Natural killer cell (primary cell): Measurements from ENCODE around the gene OXNAD1. TPM values are rescaled to one million over a fixed set of nuclear protein-coding genes. Genes with fewer than 3 reads are reported as not detected.

Experiments
- ATAC-seq, 3 donors: fragments of 150-1000 bp in 2 of 3; fragments of 200-7000 bp in 1 of 3; cut with Tn5 transposase; 1 replicate in 1 of 3; 2 replicates in 2 of 3; pipeline ENCODE4 v1.10.0; 2021; ENCODE audit warnings: mild to moderate bottlenecking in 2 of 3, moderate library complexity in 2 of 3
- DNase-seq, 2 donors: peaks; one replicate each; pipeline versions ENCODE4 v3.0.0 to v3.0.0-alpha.2; 2013 to 2021; ENCODE audit warnings: mixed read lengths in 1 of 2
- H3K27ac ChIP-seq: one replicate; pipeline ENCODE4 v1.5.1; 2013; ENCODE audit warnings: mild to moderate bottlenecking, low read length
- H3K27me3 ChIP-seq: one replicate; pipeline ENCODE4 v1.6.1; 2013; ENCODE audit warnings: low read length; ENCODE audit not compliant: control insufficient read depth, insufficient read depth
- H3K36me3 ChIP-seq: one replicate; pipeline ENCODE4 v1.6.1; 2013; ENCODE audit warnings: low read length; ENCODE audit not compliant: control insufficient read depth, insufficient read depth
- H3K4me1 ChIP-seq: one replicate; pipeline ENCODE4 v1.6.1; 2013; ENCODE audit warnings: low read length; ENCODE audit not compliant: control insufficient read depth, insufficient read depth
- H3K4me3 ChIP-seq: one replicate; pipeline ENCODE4 v1.5.1; 2013; ENCODE audit warnings: low read length
- H3K9me3 ChIP-seq: one replicate; pipeline ENCODE4 v1.6.1; 2013; ENCODE audit warnings: low read length; ENCODE audit not compliant: control insufficient read depth, insufficient read depth
- H3K27ac Mint-ChIP-seq, 2 donors: one replicate each; pipeline ENCODE4 v1.8.0; 2022; ENCODE audit warnings: mild to moderate bottlenecking in 2 of 2, mixed read lengths in 2 of 2, moderate library complexity in 1 of 2
- H3K27me3 Mint-ChIP-seq, 2 donors: one replicate each; pipeline ENCODE4 v1.8.0; 2022; ENCODE audit warnings: low read depth in 2 of 2, mixed read lengths in 2 of 2
- H3K36me3 Mint-ChIP-seq: one replicate; pipeline ENCODE4 v1.8.0; 2022; ENCODE audit warnings: mixed read lengths
- H3K4me1 Mint-ChIP-seq, 2 donors: one replicate each; pipeline ENCODE4 v1.8.0; 2022; ENCODE audit warnings: mixed read lengths in 2 of 2
- H3K4me3 Mint-ChIP-seq: one replicate; pipeline ENCODE4 v1.8.0; 2022; ENCODE audit warnings: mild to moderate bottlenecking, moderate library complexity, mixed read lengths
- H3K9me3 Mint-ChIP-seq, 2 donors: one replicate each; pipeline ENCODE4 v1.8.0; 2022; ENCODE audit warnings: mixed read lengths in 2 of 2
- CTCF ChIP-seq: fragments of 200-600 bp; IDR thresholded peaks from one replicate; pipeline ENCODE4 v1.8.0; 2022; ENCODE audit warnings: antibody characterized with exemption
- WGBS: methylation state at CpG from one replicate; pipeline ENCODE4 v1.1.7; 2013; ENCODE audit warnings: missing lambda C conversion rate; ENCODE audit not compliant: insufficient coverage; 5-methylcytosine and 5-hydroxymethylcytosine counted together
- intact Hi-C: fragments of 100-400 bp; cut with micrococcal nuclease; formaldehyde crosslinking; loops from one replicate; pipeline ENCODE4 v1.14.2; 2022
- total RNA-seq, 4 donors: library from RNA; stranded (reverse); fragments of 120-200 nt in 1 of 4; gene quantifications; one replicate each; pipeline versions ENCODE4 v1.2.3 to v1.2.4, GENCODE V29; 2013 to 2022

Gene OXNAD1
- total RNA-seq, 3 donors from 2014 or later (not counting 1 experiment from before 2014, with no cell fraction given), result 16.7 to 26.1 (median 22.3) TPM

DNA sequence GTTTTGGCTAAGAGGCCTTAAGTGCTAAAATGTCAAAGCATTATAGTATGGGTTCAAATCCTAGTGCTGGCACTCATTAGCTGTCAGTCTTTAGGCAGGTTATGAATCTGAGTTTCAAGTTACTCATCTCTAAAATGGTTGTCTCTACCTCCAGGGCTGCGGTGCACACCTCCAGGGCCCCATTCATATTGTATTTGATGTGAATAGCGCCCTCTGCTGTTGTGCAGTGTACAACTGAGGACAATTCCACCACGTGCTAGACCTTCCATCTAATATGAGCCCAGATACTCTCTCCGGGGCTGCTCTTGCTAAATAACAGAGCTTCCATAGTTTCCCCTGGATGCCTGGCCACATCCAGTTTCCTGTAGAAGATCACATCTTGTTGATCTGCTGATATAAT lies 54.3 kb downstream of the OXNAD1 start:
- peak; percentile 71 to 81 (median 74) for ATAC-seq
- intact Hi-C loops, result loop anchor here (1.0 to 2.0 kb wide), 2 partner anchors 29 to 51 kb away; no protein-coding TSS in a partner anchor

DNA sequence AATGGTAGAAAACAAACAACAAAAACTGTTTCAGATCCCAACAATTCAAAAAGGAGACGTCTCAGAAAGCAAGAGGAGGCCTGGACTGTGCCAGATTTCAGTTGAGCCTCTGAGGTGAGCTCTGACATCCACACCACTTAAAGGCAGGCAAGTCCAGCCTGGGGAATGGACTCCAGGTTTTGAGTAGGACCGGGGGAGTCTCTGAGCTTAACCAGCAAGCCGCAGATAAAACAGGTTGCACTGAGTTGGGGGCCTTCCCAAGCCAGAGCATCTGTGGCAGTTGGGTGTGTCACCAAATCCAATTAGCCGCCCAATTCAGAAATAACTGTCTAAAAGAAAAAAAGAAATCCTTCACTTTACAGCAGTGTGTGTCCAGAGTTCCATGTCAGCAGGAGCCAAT lies 54.7 kb downstream of the OXNAD1 start:
- no peaks in the 10 kb centered on the region for H3K27me3 Mint-ChIP-seq
- H3K4me3 Mint-ChIP-seq, result no peak overlapping the region
- TF ChIP-seq CTCF, result no peak
- intact Hi-C loops, result loop anchor here (1.0 to 2.0 kb wide), 2 partner anchors 29 to 51 kb away; no protein-coding TSS in a partner anchor
- no peaks in the 10 kb centered on the region for H3K9me3 ChIP-seq
- WGBS, result 97% methylated on average over 4 of the region's 4 CpGs
- H3K4me1 ChIP-seq, result peaks cover 42% of the 10 kb centered on the region
- ATAC-seq (no peak), DNase-seq (no peak)
- H3K27ac Mint-ChIP-seq, result peak overlapping the region; percentile 64 to 76
- H3K36me3 ChIP-seq, result peaks cover 76% of the 10 kb centered on the region
- H3K27ac ChIP-seq, result no peak overlapping the region
- peaks cover 19% of the 10 kb centered on the region for H3K36me3 Mint-ChIP-seq
- H3K4me1 Mint-ChIP-seq, result peaks cover 45 to 47% of the 10 kb centered on the region in 2 donors
- H3K4me3 ChIP-seq, result no peak overlapping the region
- H3K27me3 ChIP-seq, result no peaks in the 10 kb centered on the region
- H3K9me3 Mint-ChIP-seq, result no peaks in the 10 kb centered on the region

More for the DNA sequence above, 54.3 kb downstream of the OXNAD1 start:
- 66% methylated on average over 4 of the region's 4 CpGs for WGBS
- Histone ChIP-seq H3K27ac (no peak overlapping the region), H3K4me1 (peaks cover 46% of the 10 kb centered on the region), H3K4me3 (no peak overlapping the region), H3K9me3 (no peaks in the 10 kb centered on the region), H3K36me3 (peaks cover 76% of the 10 kb centered on the region), H3K27me3 (no peaks in the 10 kb centered on the region)
- H3K27ac Mint-ChIP-seq, result peak overlapping the region; percentile 64 to 76
- peaks cover 19% of the 10 kb centered on the region for H3K36me3 Mint-ChIP-seq
- no peaks in the 10 kb centered on the region for H3K9me3 Mint-ChIP-seq
- no peak overlapping the region for H3K4me3 Mint-ChIP-seq
- peaks cover 45 to 47% of the 10 kb centered on the region in 2 donors for H3K4me1 Mint-ChIP-seq
- H3K27me3 Mint-ChIP-seq, result no peaks in the 10 kb centered on the region
- TF ChIP-seq CTCF, result peak; percentile 41
- DNase-seq, result peak in 1 of 2 donors; percentile 92

DNA sequence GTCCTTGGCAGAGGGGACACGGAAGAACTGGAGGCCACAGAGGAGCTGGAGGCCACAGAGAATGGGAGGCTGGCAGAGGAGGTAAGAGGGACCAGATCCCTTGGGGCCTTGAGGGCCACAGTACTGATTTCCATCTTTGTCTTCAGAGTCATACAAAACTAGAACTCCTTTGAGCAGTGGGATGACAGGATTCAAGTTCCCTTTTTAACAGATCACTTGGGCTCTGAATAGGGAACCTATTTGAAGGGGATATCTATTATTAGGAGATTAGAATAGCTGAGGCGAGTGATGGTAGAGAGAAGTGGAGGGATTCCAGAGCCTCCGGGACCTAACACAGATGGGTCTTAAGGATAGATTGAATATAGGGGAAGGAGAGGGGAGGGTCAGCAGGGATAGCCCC lies 55.7 kb downstream of the OXNAD1 start:
- ATAC-seq (no peak), DNase-seq (no peak)
- Histone ChIP-seq H3K27me3 (no peaks in the 10 kb centered on the region), H3K36me3 (peaks cover 79% of the 10 kb centered on the region), H3K4me1 (peaks cover 33% of the 10 kb centered on the region), H3K4me3 (no peak overlapping the region), H3K27ac (no peak overlapping the region), H3K9me3 (no peaks in the 10 kb centered on the region)
- H3K27me3 Mint-ChIP-seq, result no peaks in the 10 kb centered on the region
- H3K27ac Mint-ChIP-seq, result peak overlapping the region; percentile 41 to 64
- H3K4me3 Mint-ChIP-seq, result no peak overlapping the region
- TF ChIP-seq CTCF, result no peak
- 96% methylated on average over 3 of the region's 3 CpGs for WGBS
- intact Hi-C loops, result no loop called here
- H3K4me1 Mint-ChIP-seq, result peaks cover 41 to 44% of the 10 kb centered on the region in 2 donors
- H3K9me3 Mint-ChIP-seq, result no peaks in the 10 kb centered on the region
- H3K36me3 Mint-ChIP-seq, result peaks cover 19% of the 10 kb centered on the region

DNA sequence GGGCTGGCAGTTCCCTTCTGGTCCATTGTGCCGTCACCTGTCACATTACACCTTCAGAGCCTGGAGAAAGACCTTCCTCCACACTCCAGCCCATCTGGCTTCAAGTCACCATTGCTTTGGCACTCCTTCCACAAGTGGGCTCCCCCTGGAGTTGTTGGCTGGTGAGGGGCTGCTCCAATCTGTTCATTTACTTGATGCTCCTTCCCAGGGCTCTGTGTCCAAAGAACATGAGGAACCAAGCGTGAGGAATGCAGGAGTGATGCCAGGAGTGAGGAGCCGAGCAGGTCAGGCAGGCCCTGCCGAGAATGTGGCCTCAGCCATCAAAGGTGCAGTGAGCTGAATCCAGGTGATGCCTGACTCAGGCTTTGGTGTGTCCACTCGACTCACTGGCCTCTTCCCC lies 57.2 kb downstream of the OXNAD1 start:
- H3K36me3 Mint-ChIP-seq, result peaks cover 19% of the 10 kb centered on the region
- H3K27ac Mint-ChIP-seq, result peak overlapping the region in 1 of 2 donors; percentile 64
- Histone ChIP-seq H3K4me3 (no peak overlapping the region), H3K36me3 (peaks cover 75% of the 10 kb centered on the region), H3K27ac (no peak overlapping the region), H3K27me3 (no peaks in the 10 kb centered on the region), H3K9me3 (no peaks in the 10 kb centered on the region), H3K4me1 (peaks cover 18% of the 10 kb centered on the region)
- H3K27me3 Mint-ChIP-seq, result no peaks in the 10 kb centered on the region
- WGBS, result 96% methylated on average over 5 of the region's 5 CpGs
- H3K4me3 Mint-ChIP-seq, result no peak overlapping the region
- H3K4me1 Mint-ChIP-seq, result peaks cover 27 to 29% of the 10 kb centered on the region in 2 donors
- intact Hi-C loops, result no loop called here
- no peak for DNase-seq
- no peaks in the 10 kb centered on the region for H3K9me3 Mint-ChIP-seq
- no peak for TF ChIP-seq CTCF
- no peak for ATAC-seq
